HepG2 (cell line): ENCODE results near the gene DGCR6.

Experiments
- POLR2AphosphoS5 ChIP-seq: IDR thresholded peaks from 2 replicates; pipeline ENCODE4 v1.6.1; 2012; ENCODE audit warnings: low read depth, low read length
- RBFOX2 ChIP-seq: fragments of 200-400 bp; formaldehyde crosslinking; IDR thresholded peaks from 2 replicates; pipeline ENCODE4 v1.6.1; 2017; ENCODE audit warnings: low read depth, mild to moderate bottlenecking, low read length
- ZNF331 ChIP-seq: sonication (generic); formaldehyde crosslinking; IDR thresholded peaks from 2 replicates; pipeline ENCODE4 v1.4.0; 2020; ENCODE audit warnings: missing genetic modification reagents
- ZNF354B ChIP-seq: sonication (generic); formaldehyde crosslinking; IDR thresholded peaks from 2 replicates; pipeline ENCODE4 v1.8.0; 2022; ENCODE audit warnings: mild to moderate bottlenecking, missing genetic modification reagents

DNA sequence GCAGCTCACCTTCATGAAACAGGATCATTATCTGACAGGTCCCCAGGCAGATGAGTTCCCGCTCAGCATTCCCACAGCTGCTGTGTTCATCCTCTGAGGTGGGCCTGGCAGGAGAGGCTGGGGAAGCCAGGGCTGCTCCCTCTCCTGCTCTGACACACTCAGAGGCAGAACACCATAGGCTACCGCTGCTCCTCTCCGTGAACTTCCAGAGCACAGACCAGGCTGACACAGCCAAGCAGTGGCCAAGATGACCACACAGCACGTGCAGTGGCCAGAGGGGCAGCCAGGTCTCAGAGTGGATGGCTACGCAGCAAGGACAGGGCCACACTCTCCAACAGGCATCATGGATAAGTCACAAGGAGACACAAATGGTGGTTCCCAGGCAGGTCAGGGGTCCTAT, 21.5 kb downstream of the DGCR6 start:
- TF ChIP-seq ZNF354B (CRISPR knock-in tag) (no peak), ZNF331 (no peak), POLR2AphosphoS5 (no peak), RBFOX2 (no peak)
